Measurements from ENCODE around the gene MON2. TPM values are rescaled to one million over a fixed set of nuclear protein-coding genes. Genes with fewer than 3 reads are reported as not detected.

MON2 gene, protein sequence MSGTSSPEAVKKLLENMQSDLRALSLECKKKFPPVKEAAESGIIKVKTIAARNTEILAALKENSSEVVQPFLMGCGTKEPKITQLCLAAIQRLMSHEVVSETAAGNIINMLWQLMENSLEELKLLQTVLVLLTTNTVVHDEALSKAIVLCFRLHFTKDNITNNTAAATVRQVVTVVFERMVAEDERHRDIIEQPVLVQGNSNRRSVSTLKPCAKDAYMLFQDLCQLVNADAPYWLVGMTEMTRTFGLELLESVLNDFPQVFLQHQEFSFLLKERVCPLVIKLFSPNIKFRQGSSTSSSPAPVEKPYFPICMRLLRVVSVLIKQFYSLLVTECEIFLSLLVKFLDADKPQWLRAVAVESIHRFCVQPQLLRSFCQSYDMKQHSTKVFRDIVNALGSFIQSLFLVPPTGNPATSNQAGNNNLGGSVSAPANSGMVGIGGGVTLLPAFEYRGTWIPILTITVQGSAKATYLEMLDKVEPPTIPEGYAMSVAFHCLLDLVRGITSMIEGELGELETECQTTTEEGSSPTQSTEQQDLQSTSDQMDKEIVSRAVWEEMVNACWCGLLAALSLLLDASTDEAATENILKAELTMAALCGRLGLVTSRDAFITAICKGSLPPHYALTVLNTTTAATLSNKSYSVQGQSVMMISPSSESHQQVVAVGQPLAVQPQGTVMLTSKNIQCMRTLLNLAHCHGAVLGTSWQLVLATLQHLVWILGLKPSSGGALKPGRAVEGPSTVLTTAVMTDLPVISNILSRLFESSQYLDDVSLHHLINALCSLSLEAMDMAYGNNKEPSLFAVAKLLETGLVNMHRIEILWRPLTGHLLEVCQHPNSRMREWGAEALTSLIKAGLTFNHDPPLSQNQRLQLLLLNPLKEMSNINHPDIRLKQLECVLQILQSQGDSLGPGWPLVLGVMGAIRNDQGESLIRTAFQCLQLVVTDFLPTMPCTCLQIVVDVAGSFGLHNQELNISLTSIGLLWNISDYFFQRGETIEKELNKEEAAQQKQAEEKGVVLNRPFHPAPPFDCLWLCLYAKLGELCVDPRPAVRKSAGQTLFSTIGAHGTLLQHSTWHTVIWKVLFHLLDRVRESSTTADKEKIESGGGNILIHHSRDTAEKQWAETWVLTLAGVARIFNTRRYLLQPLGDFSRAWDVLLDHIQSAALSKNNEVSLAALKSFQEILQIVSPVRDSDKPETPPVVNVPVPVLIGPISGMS (N-terminal part only)
- 10 to 100 TPM; 27.9 to 29.7 TPM for total RNA-seq
- polyA plus RNA-seq: 15.8 TPM

DNA sequence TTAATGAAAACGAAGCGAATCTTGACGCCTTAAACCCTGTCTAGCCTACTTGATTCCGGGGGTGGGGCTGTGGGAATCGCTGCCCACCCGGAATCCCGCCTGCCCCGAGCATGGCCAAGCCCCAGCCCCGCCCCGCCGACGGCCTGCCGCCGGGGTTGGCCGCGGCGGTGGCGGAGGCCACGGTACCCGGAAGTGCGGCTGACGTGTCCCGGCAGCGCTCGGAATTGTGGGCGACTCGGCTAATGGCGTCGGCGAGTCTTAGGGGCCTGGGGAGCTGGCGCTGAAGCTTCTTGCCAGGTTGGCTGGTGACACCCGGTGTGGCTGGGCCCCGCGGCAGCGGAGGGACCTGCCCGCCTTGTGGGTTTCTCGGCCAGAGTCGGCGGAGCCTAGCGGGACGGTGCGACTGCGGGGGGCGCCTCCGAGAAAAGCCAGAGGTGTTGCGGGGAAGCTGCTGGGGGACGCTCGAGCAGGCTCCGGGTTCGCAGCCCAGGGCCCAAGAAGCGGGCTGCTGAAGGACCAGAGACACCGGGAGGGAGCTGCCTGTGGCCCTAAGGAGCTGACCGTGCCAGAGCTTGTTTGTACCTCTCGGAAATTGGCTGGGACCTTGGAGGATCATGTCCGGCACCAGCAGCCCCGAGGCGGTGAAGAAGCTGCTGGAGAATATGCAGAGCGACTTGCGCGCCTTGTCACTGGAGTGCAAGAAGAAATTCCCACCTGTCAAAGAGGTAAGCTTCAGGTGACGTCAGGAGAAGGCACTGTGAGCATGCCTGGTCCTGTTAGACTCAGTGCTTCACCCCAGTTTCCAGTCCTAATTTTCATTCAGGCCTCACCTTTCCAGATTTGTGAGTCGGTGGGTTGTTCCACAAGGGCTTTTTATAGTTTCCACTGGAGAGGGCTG, at the start of gene MON2:
Gene MON2 (plus strand): TSS at position 233 of the 898 bp plus-strand sequence. CDS start 382 bp downstream, at position 615.
- peak within 1 kb of the TSS; percentile 84 to 99 (median 97) for H3K27ac Mint-ChIP-seq
- H3K4me3 ChIP-seq (ENCODE audit: low read length): peak within 1 kb of the TSS; percentile 82
- peak; percentile 85 to 92 (median 86) for DNase-seq
- peaks cover 6 to 17% (median 16%) of the 10 kb centered on the region in 5 donors for H3K9me3 Mint-ChIP-seq
- no peaks in the 10 kb centered on the region for H3K27me3 Mint-ChIP-seq
- H3K4me1 ChIP-seq (ENCODE audit: insufficient read depth, low read length): peaks cover 31% of the 10 kb centered on the region
- H3K27me3 ChIP-seq (ENCODE audit: insufficient read depth, low read length, poor library complexity, severe bottlenecking): no peaks in the 10 kb centered on the region
- H3K36me3 Mint-ChIP-seq: peaks cover 0 to 16% (median 5%) of the 10 kb centered on the region in 3 donors
- ChIA-PET POLR2A (interaction anchor here (1.0 to 1.9 kb wide), 2 partner anchors 136 to 207 kb away, joined by 6 to 18 read pairs; partner anchors contain the start of gene USP15), CTCF (interaction anchor here (1.1 to 2.7 kb wide), 4 partner anchors 29 to 329 kb away, joined by 3 to 10 read pairs (median 7); no protein-coding TSS in a partner anchor)
- no peaks in the 10 kb centered on the region for H3K9me3 ChIP-seq (ENCODE audit: low read length)
- peaks cover 22 to 37% (median 33%) of the 10 kb centered on the region in 3 donors for H3K4me1 Mint-ChIP-seq
- peak within 1 kb of the TSS; percentile 83 to 99 (median 95) for H3K4me3 Mint-ChIP-seq
- H3K36me3 ChIP-seq (ENCODE audit: insufficient read depth, low read length): no peaks in the 10 kb centered on the region
- H3K27ac ChIP-seq (ENCODE audit: low read depth, low read length): peak within 1 kb of the TSS; percentile 96

DNA sequence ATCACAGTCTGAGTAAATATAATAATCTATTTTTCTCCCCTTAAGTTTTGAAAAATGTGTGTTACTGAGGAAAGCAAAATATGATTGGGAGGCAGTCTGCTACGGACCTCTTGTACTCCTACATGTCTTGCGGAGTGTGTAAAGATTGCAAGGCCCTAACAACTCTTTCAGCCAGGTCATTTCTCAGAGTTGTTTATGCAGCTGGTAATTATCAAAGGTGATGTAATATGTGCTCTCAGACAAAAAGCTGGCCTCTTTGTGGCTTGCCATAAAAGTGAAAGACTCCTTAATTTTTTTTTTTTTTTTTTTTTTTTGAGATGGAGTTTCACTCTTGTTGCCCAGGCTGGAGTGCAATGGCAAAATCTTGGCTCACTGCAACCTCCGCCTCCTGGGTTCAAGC, 40.5 kb upstream of the MON2 start:
- POLR2A ChIA-PET: no interaction called here
- Mint-ChIP-seq H3K27me3 (peaks cover 6 to 25% of the 10 kb centered on the region in 2 donors), H3K4me1 (no peaks in the 10 kb centered on the region), H3K36me3 (peaks cover 2 to 25% (median 4%) of the 10 kb centered on the region in 3 donors), H3K27ac (no peak overlapping the region), H3K9me3 (peaks cover 28 to 52% (median 50%) of the 10 kb centered on the region in 5 donors), H3K4me3 (no peak overlapping the region)
- Histone ChIP-seq H3K27ac (ENCODE audit: low read depth, low read length) (no peak overlapping the region), H3K36me3 (ENCODE audit: insufficient read depth, low read length) (no peaks in the 10 kb centered on the region), H3K9me3 (ENCODE audit: low read length) (no peaks in the 10 kb centered on the region), H3K4me1 (ENCODE audit: insufficient read depth, low read length) (no peaks in the 10 kb centered on the region), H3K27me3 (ENCODE audit: insufficient read depth, low read length, poor library complexity, severe bottlenecking) (no peaks in the 10 kb centered on the region), H3K4me3 (ENCODE audit: low read length) (no peak overlapping the region)
- no peak for DNase-seq
- CTCF ChIA-PET: interaction anchor here (1.2 to 1.5 kb wide), 2 partner anchors 8 to 13 kb away, joined by 3 read pairs; no protein-coding TSS in a partner anchor

DNA sequence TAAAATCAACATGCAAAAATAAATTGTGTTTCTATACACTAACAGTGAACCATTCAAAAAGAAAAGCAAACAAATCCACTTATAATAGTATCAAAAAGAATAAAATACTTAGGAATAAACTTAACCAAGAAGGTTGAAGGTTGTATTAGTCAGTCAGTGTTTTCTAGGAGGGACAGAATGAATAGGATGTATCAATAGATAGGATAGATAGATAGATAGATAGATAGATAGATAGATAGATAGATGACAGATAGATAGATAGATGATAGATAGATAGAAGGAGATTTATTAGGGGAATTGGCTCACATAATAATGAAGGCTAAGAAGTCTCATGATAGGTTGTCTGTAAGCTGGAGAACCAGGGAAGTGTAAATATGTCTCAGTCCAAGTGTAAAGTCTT, 37.2 kb upstream of the MON2 start:
- H3K4me3 Mint-ChIP-seq: no peak overlapping the region
- ChIA-PET CTCF (no interaction called here), POLR2A (no interaction called here)

DNA sequence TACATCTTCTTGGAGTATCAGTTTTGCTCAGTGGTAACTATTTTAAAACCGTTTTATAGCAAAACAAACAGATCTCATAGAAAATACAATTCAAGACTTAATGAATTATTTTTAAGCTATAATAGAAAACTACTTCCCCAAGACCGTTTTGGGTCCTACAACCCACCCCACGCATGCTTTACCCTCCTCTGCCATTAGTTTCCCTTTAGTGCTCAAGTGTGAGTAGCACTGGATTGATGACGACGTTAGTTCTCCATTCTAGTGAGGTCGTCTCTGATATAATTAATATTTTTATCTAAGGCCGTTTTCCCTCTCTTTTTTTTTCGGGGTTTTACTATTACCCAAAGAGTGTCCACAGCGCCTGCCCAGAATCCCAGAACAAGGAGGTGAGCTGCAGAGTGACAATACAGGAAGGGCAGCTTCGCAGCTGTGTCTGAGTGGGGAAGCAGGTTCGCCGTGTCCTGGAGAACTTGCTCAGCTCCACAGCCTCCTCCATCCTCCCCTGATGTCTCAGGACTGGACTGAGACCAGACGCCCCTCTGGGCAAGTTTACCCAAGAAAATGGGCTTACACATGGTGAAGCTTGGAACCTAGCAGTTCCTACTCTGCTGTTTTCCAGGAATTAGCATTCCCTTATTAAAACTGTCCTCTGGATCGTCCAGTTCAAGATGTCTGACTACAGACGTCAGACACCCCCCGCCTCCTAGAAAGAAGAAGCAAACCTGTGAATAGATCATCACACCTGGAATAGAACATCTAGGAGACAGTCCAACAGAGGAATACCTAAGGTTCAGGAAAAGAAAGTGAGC, 31.9 kb upstream of the MON2 start:
- H3K27me3 ChIP-seq (ENCODE audit: insufficient read depth, low read length, poor library complexity, severe bottlenecking): peaks cover 18% of the 10 kb centered on the region
- H3K9me3 ChIP-seq (ENCODE audit: low read length): no peaks in the 10 kb centered on the region
- H3K27ac Mint-ChIP-seq: peak overlapping the region in 2 of 8 donors; percentile 14 to 72
- H3K36me3 Mint-ChIP-seq: no peaks in the 10 kb centered on the region
- ChIA-PET POLR2A (no interaction called here), CTCF (interaction anchor here (1.0 to 5.3 kb wide), 4 partner anchors 9 to 364 kb away, joined by 3 to 51 read pairs (median 16); no protein-coding TSS in a partner anchor)
- peaks cover 0 to 3% (median 0%) of the 10 kb centered on the region in 5 donors for H3K9me3 Mint-ChIP-seq
- H3K27ac ChIP-seq (ENCODE audit: low read depth, low read length): no peak overlapping the region
- no peaks in the 10 kb centered on the region for H3K36me3 ChIP-seq (ENCODE audit: insufficient read depth, low read length)
- H3K4me1 Mint-ChIP-seq: peaks cover 19 to 23% (median 23%) of the 10 kb centered on the region in 3 donors
- peaks cover 15% of the 10 kb centered on the region for H3K4me1 ChIP-seq (ENCODE audit: insufficient read depth, low read length)
- H3K4me3 Mint-ChIP-seq: peak overlapping the region; percentile 78 to 90 (median 86)
- H3K4me3 ChIP-seq (ENCODE audit: low read length): peak overlapping the region; percentile 64
- DNase-seq: no peak
- H3K27me3 Mint-ChIP-seq: peaks cover 26 to 48% of the 10 kb centered on the region in 2 donors

More for the DNA sequence above, 37.2 kb upstream of the MON2 start:
- Mint-ChIP-seq H3K9me3 (peaks cover 17 to 27% (median 22%) of the 10 kb centered on the region in 5 donors), H3K4me1 (peaks cover under 1 to 3% (median 2%) of the 10 kb centered on the region in 3 donors), H3K27ac (no peak overlapping the region), H3K36me3 (peaks cover 2 to 11% (median 4%) of the 10 kb centered on the region in 3 donors), H3K27me3 (peaks cover 12 to 37% of the 10 kb centered on the region in 2 donors)
- no peaks in the 10 kb centered on the region for H3K9me3 ChIP-seq (ENCODE audit: low read length)
- no peak overlapping the region for H3K4me3 ChIP-seq (ENCODE audit: low read length)
- H3K36me3 ChIP-seq (ENCODE audit: insufficient read depth, low read length): no peaks in the 10 kb centered on the region
- no peaks in the 10 kb centered on the region for H3K27me3 ChIP-seq (ENCODE audit: insufficient read depth, low read length, poor library complexity, severe bottlenecking)
- DNase-seq: no peak
- H3K4me1 ChIP-seq (ENCODE audit: insufficient read depth, low read length): no peaks in the 10 kb centered on the region
- H3K27ac ChIP-seq (ENCODE audit: low read depth, low read length): no peak overlapping the region

DNA sequence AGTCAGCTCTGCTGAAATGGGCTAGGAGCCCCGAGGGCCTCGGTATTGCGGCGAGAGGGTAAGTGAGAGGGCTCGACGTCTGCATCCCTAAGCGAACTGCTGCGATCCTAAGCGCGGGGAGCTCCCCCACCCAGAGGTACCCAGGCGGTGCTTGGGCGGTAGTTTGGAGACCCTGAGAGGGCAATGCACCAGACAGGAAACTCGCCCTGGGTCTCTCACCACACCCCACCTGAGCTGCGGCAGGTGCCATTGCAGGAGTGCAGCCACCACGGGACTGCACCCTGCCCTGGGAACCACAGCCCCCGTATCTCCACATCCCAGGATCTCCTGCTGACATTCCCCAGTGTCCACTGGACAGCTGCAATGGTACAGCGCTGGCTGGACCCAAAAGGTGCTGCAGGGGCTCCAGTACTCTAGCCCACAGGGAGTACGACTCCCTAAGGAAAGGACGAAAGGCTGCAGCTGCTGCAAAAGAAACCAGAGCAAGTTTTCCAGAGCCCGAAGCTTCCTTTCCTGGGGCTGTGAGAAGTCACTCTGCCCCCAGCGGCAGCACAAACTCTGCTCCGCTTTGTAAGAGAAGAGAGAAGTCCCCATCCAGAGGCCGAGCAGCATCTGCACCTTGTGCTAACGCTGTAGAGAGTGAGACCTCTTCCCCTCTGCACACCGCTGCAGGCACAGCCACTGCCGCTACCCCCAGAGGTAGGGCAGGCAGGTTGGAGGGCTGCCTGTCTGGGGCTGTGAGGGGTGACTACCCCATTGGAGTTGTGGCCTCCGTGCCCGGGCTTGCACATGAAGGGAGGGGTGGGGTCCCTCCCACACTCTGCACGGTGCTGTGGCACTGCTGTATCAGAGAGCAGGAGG, 31.1 kb upstream of the MON2 start:
- peaks cover 19 to 23% (median 23%) of the 10 kb centered on the region in 3 donors for H3K4me1 Mint-ChIP-seq
- H3K36me3 Mint-ChIP-seq: no peaks in the 10 kb centered on the region
- H3K9me3 ChIP-seq (ENCODE audit: low read length): no peaks in the 10 kb centered on the region
- H3K27me3 Mint-ChIP-seq: peaks cover 24 to 41% of the 10 kb centered on the region in 2 donors
- H3K4me3 Mint-ChIP-seq: peak overlapping the region; percentile 78 to 90 (median 86)
- CTCF ChIA-PET: interaction anchor here (0.9 to 5.3 kb wide), 7 partner anchors 9 to 363 kb away, joined by 3 to 51 read pairs (median 3); no protein-coding TSS in a partner anchor
- no peak overlapping the region for H3K27ac ChIP-seq (ENCODE audit: low read depth, low read length)
- peak overlapping the region; percentile 64 for H3K4me3 ChIP-seq (ENCODE audit: low read length)
- peak overlapping the region in 2 of 8 donors; percentile 14 to 72 for H3K27ac Mint-ChIP-seq
- H3K27me3 ChIP-seq (ENCODE audit: insufficient read depth, low read length, poor library complexity, severe bottlenecking): peaks cover 18% of the 10 kb centered on the region
- POLR2A ChIA-PET: no interaction called here
- DNase-seq: peak; percentile 5 to 48 (median 19)
- peaks cover 0 to 1% (median 0%) of the 10 kb centered on the region in 5 donors for H3K9me3 Mint-ChIP-seq
- H3K36me3 ChIP-seq (ENCODE audit: insufficient read depth, low read length): no peaks in the 10 kb centered on the region
- peaks cover 15% of the 10 kb centered on the region for H3K4me1 ChIP-seq (ENCODE audit: insufficient read depth, low read length)

DNA sequence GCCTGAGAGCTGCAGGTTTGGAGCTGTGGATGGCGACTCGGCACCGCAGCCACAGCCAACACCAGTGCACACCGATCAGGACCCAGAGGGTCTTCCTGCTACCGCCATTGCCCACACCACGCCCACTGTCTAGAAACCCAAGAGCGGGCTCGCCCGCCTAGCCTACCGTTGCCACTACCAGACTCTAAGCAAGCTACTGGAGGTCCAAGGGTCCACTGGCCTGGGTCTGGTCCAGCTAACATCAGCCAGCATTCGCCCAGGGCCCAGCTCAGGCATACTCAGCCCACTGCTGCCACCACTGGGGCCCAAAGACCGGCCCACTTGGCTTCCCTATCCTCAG, 30.5 kb upstream of the MON2 start:
- peaks cover 19 to 23% (median 23%) of the 10 kb centered on the region in 3 donors for H3K4me1 Mint-ChIP-seq
- ChIA-PET CTCF (interaction anchor here (0.9 to 5.3 kb wide), 5 partner anchors 8 to 362 kb away, joined by 3 to 51 read pairs (median 4); no protein-coding TSS in a partner anchor), POLR2A (no interaction called here)
- peak overlapping the region; percentile 5 to 90 (median 86) for H3K4me3 Mint-ChIP-seq
- peaks cover 24 to 35% of the 10 kb centered on the region in 2 donors for H3K27me3 Mint-ChIP-seq
- DNase-seq: no peak
- H3K27ac Mint-ChIP-seq: no peak overlapping the region
- peak overlapping the region; percentile 64 for H3K4me3 ChIP-seq (ENCODE audit: low read length)
- peaks cover 18% of the 10 kb centered on the region for H3K27me3 ChIP-seq (ENCODE audit: insufficient read depth, low read length, poor library complexity, severe bottlenecking)
- H3K36me3 Mint-ChIP-seq: no peaks in the 10 kb centered on the region
- peaks cover 0 to 4% (median 2%) of the 10 kb centered on the region in 5 donors for H3K9me3 Mint-ChIP-seq
- H3K9me3 ChIP-seq (ENCODE audit: low read length): no peaks in the 10 kb centered on the region
- H3K36me3 ChIP-seq (ENCODE audit: insufficient read depth, low read length): no peaks in the 10 kb centered on the region
- H3K4me1 ChIP-seq (ENCODE audit: insufficient read depth, low read length): peaks cover 15% of the 10 kb centered on the region
- H3K27ac ChIP-seq (ENCODE audit: low read depth, low read length): no peak overlapping the region
